WTC11 (cell line): ENCODE results near the gene CLPTM1L.
"Not testable (repeated sequence)": the region's sequence is repeated elsewhere in the genome, so short reads cannot be mapped to it uniquely, and the experiment has no call there.

ENCODE experiments used
- CTCF ChIP-seq: fragments of 200-600 bp; IDR thresholded peaks from 2 replicates; pipeline ENCODE4 v1.8.0; 2022; ENCODE audit warnings: antibody characterized with exemption
- ELF4 ChIP-seq: sonication (generic); formaldehyde crosslinking; IDR thresholded peaks from 2 replicates; pipeline ENCODE4 v1.8.1; 2022; ENCODE audit warnings: low read depth, mild to moderate bottlenecking, moderate library complexity, missing genetic modification reagents
- ESRRA ChIP-seq: sonication (generic); formaldehyde crosslinking; IDR thresholded peaks from 2 replicates; pipeline ENCODE4 v1.8.1; 2022; ENCODE audit warnings: mild to moderate bottlenecking, missing genetic modification reagents, borderline replicate concordance
- FOXJ3 ChIP-seq: sonication (generic); formaldehyde crosslinking; IDR thresholded peaks from 2 replicates; pipeline ENCODE4 v1.9.0; 2021; ENCODE audit warnings: missing genetic modification reagents, mild to moderate bottlenecking, borderline replicate concordance
- HMGA2 ChIP-seq: fragments of 250-450 bp; sonication (Bioruptor Pico); IDR thresholded peaks from 2 replicates; pipeline ENCODE4 v1.4.0; 2021; ENCODE audit warnings: mild to moderate bottlenecking, moderate library complexity
- MAX ChIP-seq: sonication (generic); formaldehyde crosslinking; IDR thresholded peaks from 2 replicates; pipeline ENCODE4 v1.8.0; 2022; ENCODE audit warnings: mild to moderate bottlenecking, missing genetic modification reagents
- MYBL2 ChIP-seq: sonication (generic); formaldehyde crosslinking; IDR thresholded peaks from 2 replicates; pipeline ENCODE4 v1.8.1; 2023; ENCODE audit warnings: mild to moderate bottlenecking, moderate library complexity, missing genetic modification reagents
- NFYB ChIP-seq: sonication (generic); formaldehyde crosslinking; conservative IDR thresholded peaks from 2 replicates; pipeline ENCODE4 v1.8.0; 2022; ENCODE audit warnings: low read depth, missing genetic modification reagents
- SMAD3 ChIP-seq: sonication (generic); formaldehyde crosslinking; IDR thresholded peaks from 2 replicates; pipeline ENCODE4 v1.8.0; 2022; ENCODE audit warnings: missing genetic modification reagents, mild to moderate bottlenecking, borderline replicate concordance
- TCF7 ChIP-seq: sonication (generic); formaldehyde crosslinking; IDR thresholded peaks from 2 replicates; pipeline ENCODE4 v1.8.0; 2022; ENCODE audit warnings: mild to moderate bottlenecking, low read depth, missing genetic modification reagents, moderate library complexity
- TEAD1 ChIP-seq: sonication (generic); formaldehyde crosslinking; IDR thresholded peaks from 2 replicates; pipeline ENCODE4 v1.8.0; 2022; ENCODE audit warnings: mild to moderate bottlenecking, missing genetic modification reagents
- ZNF263 ChIP-seq: sonication (generic); formaldehyde crosslinking; IDR thresholded peaks from 2 replicates; pipeline ENCODE4 v1.8.1; 2022; ENCODE audit warnings: low read depth, mild to moderate bottlenecking, moderate library complexity, missing genetic modification reagents
- ZNF317 ChIP-seq: sonication (generic); formaldehyde crosslinking; IDR thresholded peaks from 2 replicates; pipeline ENCODE4 v1.8.1; 2023; ENCODE audit warnings: low read depth, mild to moderate bottlenecking, moderate library complexity, missing genetic modification reagents, borderline replicate concordance
- TF ChIP-seq, protein P1 (sequence below): sonication (generic); formaldehyde crosslinking; IDR thresholded peaks from 2 replicates; pipeline ENCODE4 v1.8.1; 2023; ENCODE audit warnings: mild to moderate bottlenecking, missing genetic modification reagents

- TF ChIP-seq TCF7 (CRISPR knock-in tag); HMGA2 (CRISPR knock-in tag); CTCF; ESRRA; ZNF317; FOXJ3 (CRISPR knock-in tag); MAX (CRISPR knock-in tag); ZNF263 (CRISPR knock-in tag); SMAD3; MYBL2 (CRISPR knock-in tag); NFYB; TEAD1 (CRISPR knock-in tag); ELF4 (CRISPR knock-in tag): not testable (repeated sequence)
- TF ChIP-seq, protein P1, sequence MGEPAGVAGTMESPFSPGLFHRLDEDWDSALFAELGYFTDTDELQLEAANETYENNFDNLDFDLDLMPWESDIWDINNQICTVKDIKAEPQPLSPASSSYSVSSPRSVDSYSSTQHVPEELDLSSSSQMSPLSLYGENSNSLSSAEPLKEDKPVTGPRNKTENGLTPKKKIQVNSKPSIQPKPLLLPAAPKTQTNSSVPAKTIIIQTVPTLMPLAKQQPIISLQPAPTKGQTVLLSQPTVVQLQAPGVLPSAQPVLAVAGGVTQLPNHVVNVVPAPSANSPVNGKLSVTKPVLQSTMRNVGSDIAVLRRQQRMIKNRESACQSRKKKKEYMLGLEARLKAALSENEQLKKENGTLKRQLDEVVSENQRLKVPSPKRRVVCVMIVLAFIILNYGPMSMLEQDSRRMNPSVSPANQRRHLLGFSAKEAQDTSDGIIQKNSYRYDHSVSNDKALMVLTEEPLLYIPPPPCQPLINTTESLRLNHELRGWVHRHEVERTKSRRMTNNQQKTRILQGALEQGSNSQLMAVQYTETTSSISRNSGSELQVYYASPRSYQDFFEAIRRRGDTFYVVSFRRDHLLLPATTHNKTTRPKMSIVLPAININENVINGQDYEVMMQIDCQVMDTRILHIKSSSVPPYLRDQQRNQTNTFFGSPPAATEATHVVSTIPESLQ (CRISPR knock-in tag) = not testable (repeated sequence)
Observed at GRCh38 chr5:1326901-1327756, 17.8 kb downstream of the CLPTM1L start.
